ENCODE data around the gene RNF8.

- TF ChIP-seq CTCF (IDR thresholded peaks at IDR 0.05; ENCODE audit: borderline replicate concordance, extremely low read depth, low read length, poor library complexity, severe bottlenecking) (no peak), EZH2 (IDR thresholded peaks at IDR 0.05; ENCODE audit: borderline replicate concordance, low read depth, low read length, severe bottlenecking) (no peak)
Observed at GRCh38 chr6:37438930-37439329, 85.1 kb downstream of the RNF8 start.
